Cardiac muscle cell (in vitro differentiated cells and primary cell): ENCODE measurements around the gene IGF2BP2. TPM values are rescaled to one million over a fixed set of nuclear protein-coding genes. Genes with fewer than 3 reads are reported as not detected.

ENCODE experiments used
- DNase-seq, 2 donors: peaks; one replicate each; pipeline versions ENCODE4 v3.0.0 to v3.0.0-alpha.2; 2010 to 2017; ENCODE audit warnings: low read depth in 1 of 2, low spot score in 1 of 2
- H3K27ac ChIP-seq: fragments of 200-600 bp; sonication (generic); 2 replicates; pipeline ENCODE4 v1.5.1; 2016
- H3K27me3 ChIP-seq: fragments of 200-600 bp; sonication (generic); 2 replicates; pipeline ENCODE4 v1.6.0; 2016; ENCODE audit warnings: control low read depth
- H3K36me3 ChIP-seq: fragments of 200-600 bp; sonication (generic); 2 replicates; pipeline ENCODE4 v1.5.1; 2016; ENCODE audit warnings: control low read depth
- H3K4me1 ChIP-seq: fragments of 200-600 bp; sonication (generic); 2 replicates; pipeline ENCODE4 v1.8.1; 2017; ENCODE audit warnings: low read depth, mild to moderate bottlenecking, mixed run types
- H3K4me3 ChIP-seq: fragments of 200-600 bp; sonication (generic); 2 replicates; pipeline ENCODE4 v1.5.1; 2016; ENCODE audit warnings: mild to moderate bottlenecking
- H3K9me3 ChIP-seq: fragments of 200-600 bp; sonication (generic); 2 replicates; pipeline ENCODE4 v1.5.1; 2017; ENCODE audit warnings: low read depth, mild to moderate bottlenecking, control low read depth
- CTCF ChIP-seq: IDR thresholded peaks from 2 replicates; pipeline ENCODE4 v1.5.1; 2012; ENCODE audit warnings: low read depth, mild to moderate bottlenecking, low read length
- polyA plus RNA-seq: library from polyadenylated mRNA; unstranded; fragments of >200 nt; fragmentation: Nextera tagmentation; extraction: Ambion mirVana; gene quantifications from 2 replicates; pipeline ENCODE4 v1.2.1, GENCODE V29; 2016
- total RNA-seq: library from RNA; depleted of rRNA; stranded (reverse); fragments of >200 nt; gene quantifications from 2 replicates; pipeline ENCODE4 v1.2.3, GENCODE V29; 2016

Gene IGF2BP2
- total and polyA plus RNA-seq, 2 experiments from 2014 or later: 119 to 129 TPM

- Histone ChIP-seq H3K9me3 (no peaks in the 10 kb centered on the region), H3K4me3 (no peak overlapping the region), H3K27ac (peak overlapping the region; percentile 31), H3K4me1 (peaks cover 33% of the 10 kb centered on the region), H3K36me3 (no peaks in the 10 kb centered on the region), H3K27me3 (no peaks in the 10 kb centered on the region)
- DNase-seq: no peak
- TF ChIP-seq CTCF: no peak
These were observed 57.7 kb downstream of the IGF2BP2 start for GRCh38 chr3:185767002-185767688.

- H3K4me3 ChIP-seq: no peak overlapping the region
- TF ChIP-seq CTCF: no peak
- H3K9me3 ChIP-seq: no peaks in the 10 kb centered on the region
- peaks cover 33% of the 10 kb centered on the region for H3K4me1 ChIP-seq
- DNase-seq: no peak
- no peaks in the 10 kb centered on the region for H3K27me3 ChIP-seq
- no peaks in the 10 kb centered on the region for H3K36me3 ChIP-seq
- no peak overlapping the region for H3K27ac ChIP-seq
These were observed 58.4 kb downstream of the IGF2BP2 start for GRCh38 chr3:185766329-185767001.

- Histone ChIP-seq H3K27me3 (no peaks in the 10 kb centered on the region), H3K4me3 (no peak overlapping the region), H3K9me3 (no peaks in the 10 kb centered on the region), H3K4me1 (peaks cover 47% of the 10 kb centered on the region), H3K27ac (peak overlapping the region; percentile 73), H3K36me3 (no peaks in the 10 kb centered on the region)
- no peak for DNase-seq
- TF ChIP-seq CTCF: no peak
These were observed 59.9 kb downstream of the IGF2BP2 start for GRCh38 chr3:185764980-185765370.

- peak in 1 of 2 donors; percentile 48 for DNase-seq
- Histone ChIP-seq H3K27ac (peak overlapping the region; percentile 73), H3K9me3 (no peaks in the 10 kb centered on the region), H3K4me3 (no peak overlapping the region), H3K4me1 (peaks cover 51% of the 10 kb centered on the region), H3K36me3 (no peaks in the 10 kb centered on the region), H3K27me3 (no peaks in the 10 kb centered on the region)
- no peak for TF ChIP-seq CTCF
These were observed 60.5 kb downstream of the IGF2BP2 start for GRCh38 chr3:185764163-185764979.

- no peaks in the 10 kb centered on the region for H3K36me3 ChIP-seq
- H3K27me3 ChIP-seq: no peaks in the 10 kb centered on the region
- TF ChIP-seq CTCF: no peak
- peaks cover 60% of the 10 kb centered on the region for H3K4me1 ChIP-seq
- DNase-seq: peak in 1 of 2 donors; percentile 37
- no peak overlapping the region for H3K4me3 ChIP-seq
- H3K9me3 ChIP-seq: no peaks in the 10 kb centered on the region
- peak overlapping the region; percentile 11 for H3K27ac ChIP-seq
These were observed 61.4 kb downstream of the IGF2BP2 start for GRCh38 chr3:185763347-185764005.
